ENCODE data around the gene APOBR. TPM values are rescaled to one million over a fixed set of nuclear protein-coding genes. Genes with fewer than 3 reads are reported as not detected.

APOBR gene
- total and polyA plus RNA-seq, 2 of the 13 experiments (the other 11 are each of a cell fraction or from before 2014, with no cell fraction given): 0.03 TPM; not detected in 1

- TF ChIP-seq ZNF512 (CRISPR knock-in tag; IDR thresholded peaks at IDR 0.05): 0 out of 2 replicates have a peak, but pooled peaks have one; percentile 40
- no peak for TF ChIP-seq ZNF329 (CRISPR knock-in tag; IDR thresholded peaks at IDR 0.05; ENCODE audit: low read depth)
- TF ChIP-seq ZNF563 (CRISPR knock-in tag; IDR thresholded peaks at IDR 0.05): 0 out of 2 replicates have a peak, but pooled peaks have one; percentile 48
- TF ChIP-seq ZZZ3 (CRISPR knock-in tag; IDR thresholded peaks at IDR 0.05; ENCODE audit: borderline replicate concordance): no peak
- peak; percentile 58; the same call in 1 of the 2 replicates for TF ChIP-seq ZNF7 (CRISPR knock-in tag; IDR thresholded peaks at IDR 0.05)
- no peak for TF ChIP-seq MYNN (CRISPR knock-in tag; IDR thresholded peaks at IDR 0.05; ENCODE audit: low read depth)
- 0 out of 2 replicates have a peak, but pooled peaks have one; percentile 58 for TF ChIP-seq ARHGAP35 (CRISPR knock-in tag; IDR thresholded peaks at IDR 0.05; ENCODE audit: borderline replicate concordance)
- peak; percentile 59 for TF ChIP-seq TFE3 (CRISPR knock-in tag; IDR thresholded peaks at IDR 0.05)
- peak; percentile 58 for TF ChIP-seq SKI (IDR thresholded peaks at IDR 0.05; ENCODE audit: partially characterized antibody)
- peak; percentile 81; the same call in 1 of the 2 replicates for TF ChIP-seq TARDBP (CRISPR knock-in tag; IDR thresholded peaks at IDR 0.05)
- TF ChIP-seq BCL6 (CRISPR knock-in tag; IDR thresholded peaks at IDR 0.05): peak; percentile 100
- TF ChIP-seq ZEB1 (IDR thresholded peaks at IDR 0.05; ENCODE audit: insufficient replicate concordance, low read depth): peak; percentile 59
- TF ChIP-seq HDAC6 (IDR thresholded peaks at IDR 0.05; ENCODE audit: low read depth, low read length): no peak
- 0 out of 2 replicates have a peak, but pooled peaks have one; percentile 28 for TF ChIP-seq NCOA5 (CRISPR knock-in tag; IDR thresholded peaks at IDR 0.05)
- TF ChIP-seq, protein P1, sequence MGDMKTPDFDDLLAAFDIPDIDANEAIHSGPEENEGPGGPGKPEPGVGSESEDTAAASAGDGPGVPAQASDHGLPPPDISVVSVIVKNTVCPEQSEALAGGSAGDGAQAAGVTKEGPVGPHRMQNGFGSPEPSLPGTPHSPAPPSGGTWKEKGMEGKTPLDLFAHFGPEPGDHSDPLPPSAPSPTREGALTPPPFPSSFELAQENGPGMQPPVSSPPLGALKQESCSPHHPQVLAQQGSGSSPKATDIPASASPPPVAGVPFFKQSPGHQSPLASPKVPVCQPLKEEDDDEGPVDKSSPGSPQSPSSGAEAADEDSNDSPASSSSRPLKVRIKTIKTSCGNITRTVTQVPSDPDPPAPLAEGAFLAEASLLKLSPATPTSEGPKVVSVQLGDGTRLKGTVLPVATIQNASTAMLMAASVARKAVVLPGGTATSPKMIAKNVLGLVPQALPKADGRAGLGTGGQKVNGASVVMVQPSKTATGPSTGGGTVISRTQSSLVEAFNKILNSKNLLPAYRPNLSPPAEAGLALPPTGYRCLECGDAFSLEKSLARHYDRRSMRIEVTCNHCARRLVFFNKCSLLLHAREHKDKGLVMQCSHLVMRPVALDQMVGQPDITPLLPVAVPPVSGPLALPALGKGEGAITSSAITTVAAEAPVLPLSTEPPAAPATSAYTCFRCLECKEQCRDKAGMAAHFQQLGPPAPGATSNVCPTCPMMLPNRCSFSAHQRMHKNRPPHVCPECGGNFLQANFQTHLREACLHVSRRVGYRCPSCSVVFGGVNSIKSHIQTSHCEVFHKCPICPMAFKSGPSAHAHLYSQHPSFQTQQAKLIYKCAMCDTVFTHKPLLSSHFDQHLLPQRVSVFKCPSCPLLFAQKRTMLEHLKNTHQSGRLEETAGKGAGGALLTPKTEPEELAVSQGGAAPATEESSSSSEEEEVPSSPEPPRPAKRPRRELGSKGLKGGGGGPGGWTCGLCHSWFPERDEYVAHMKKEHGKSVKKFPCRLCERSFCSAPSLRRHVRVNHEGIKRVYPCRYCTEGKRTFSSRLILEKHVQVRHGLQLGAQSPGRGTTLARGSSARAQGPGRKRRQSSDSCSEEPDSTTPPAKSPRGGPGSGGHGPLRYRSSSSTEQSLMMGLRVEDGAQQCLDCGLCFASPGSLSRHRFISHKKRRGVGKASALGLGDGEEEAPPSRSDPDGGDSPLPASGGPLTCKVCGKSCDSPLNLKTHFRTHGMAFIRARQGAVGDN (CRISPR knock-in tag; IDR thresholded peaks at IDR 0.05): peak; percentile 42
- TF ChIP-seq, protein P2, sequence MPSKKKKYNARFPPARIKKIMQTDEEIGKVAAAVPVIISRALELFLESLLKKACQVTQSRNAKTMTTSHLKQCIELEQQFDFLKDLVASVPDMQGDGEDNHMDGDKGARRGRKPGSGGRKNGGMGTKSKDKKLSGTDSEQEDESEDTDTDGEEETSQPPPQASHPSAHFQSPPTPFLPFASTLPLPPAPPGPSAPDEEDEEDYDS (CRISPR knock-in tag; IDR thresholded peaks at IDR 0.05): peak; percentile 48
- TF ChIP-seq FOXK2 (IDR thresholded peaks at IDR 0.05): no peak
- TF ChIP-seq, protein P3, sequence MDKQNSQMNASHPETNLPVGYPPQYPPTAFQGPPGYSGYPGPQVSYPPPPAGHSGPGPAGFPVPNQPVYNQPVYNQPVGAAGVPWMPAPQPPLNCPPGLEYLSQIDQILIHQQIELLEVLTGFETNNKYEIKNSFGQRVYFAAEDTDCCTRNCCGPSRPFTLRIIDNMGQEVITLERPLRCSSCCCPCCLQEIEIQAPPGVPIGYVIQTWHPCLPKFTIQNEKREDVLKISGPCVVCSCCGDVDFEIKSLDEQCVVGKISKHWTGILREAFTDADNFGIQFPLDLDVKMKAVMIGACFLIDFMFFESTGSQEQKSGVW (CRISPR knock-in tag; IDR thresholded peaks at IDR 0.05; ENCODE audit: borderline replicate concordance): no peak
- 0 out of 2 replicates have a peak, but pooled peaks have one; percentile 12 for TF ChIP-seq SP2 (CRISPR knock-in tag; IDR thresholded peaks at IDR 0.05)
- no peak for TF ChIP-seq HIVEP1 (CRISPR knock-in tag; IDR thresholded peaks at IDR 0.05)
- no peak for TF ChIP-seq KLF11 (CRISPR knock-in tag; IDR thresholded peaks at IDR 0.05)
- TF ChIP-seq ATRX (CRISPR knock-in tag; IDR thresholded peaks at IDR 0.05; ENCODE audit: borderline replicate concordance): no peak
Observed at GRCh38 chr16:28505489-28506137, 11.2 kb downstream of the APOBR start (continued).

Data from HepG2 (cell line).